Right forelimb (tissue), 1 donor: Measurements from ENCODE around the gene BEND6.
"Not testable (repeated sequence)": the region's sequence is repeated elsewhere in the genome, so short reads cannot be mapped to it uniquely, and the experiment has no call there.

ENCODE experiments used
- DNase-seq: peaks from one replicate; pipeline ENCODE4 v3.0.0-alpha.2; 2018

Gene BEND6

DNA sequence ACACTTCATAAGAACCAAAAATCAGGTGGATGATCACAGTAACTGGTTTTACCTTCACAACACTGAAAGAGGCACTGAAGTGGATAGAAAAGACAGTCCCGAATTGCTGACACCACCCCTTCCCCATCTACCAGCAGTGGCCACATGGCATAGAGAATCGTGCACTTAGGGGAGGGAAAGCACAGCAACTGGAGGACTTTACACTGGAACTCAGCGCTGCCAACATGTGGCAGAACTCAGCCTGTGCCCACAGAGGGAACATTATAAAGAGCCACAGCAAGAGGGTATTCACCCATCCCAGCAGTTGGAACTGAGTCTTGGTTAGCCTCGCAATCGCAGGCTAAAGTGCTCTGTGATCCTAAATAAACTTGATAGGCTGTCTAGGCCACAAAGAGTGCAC is 85.1 kb downstream of the BEND6 start:
- no peak for DNase-seq

DNA sequence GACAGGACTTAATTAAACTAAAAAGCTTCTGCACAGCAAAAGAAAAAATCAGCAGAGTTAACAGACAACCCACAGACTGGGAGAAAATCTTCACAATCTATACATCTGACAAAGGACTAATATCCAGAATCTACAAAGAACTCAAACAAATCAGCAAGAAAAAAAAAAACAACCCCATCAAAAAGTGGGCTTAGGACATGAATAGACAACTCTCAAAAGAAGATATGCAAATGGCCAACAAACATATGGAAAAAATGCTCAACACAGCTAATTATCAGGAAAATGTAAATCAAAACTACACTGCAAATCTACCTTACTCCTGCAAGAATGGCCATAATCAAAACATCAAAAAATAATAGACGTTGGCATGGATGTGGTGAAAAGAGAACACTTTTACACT is 89.2 kb downstream of the BEND6 start:
- not testable (repeated sequence) for DNase-seq

DNA sequence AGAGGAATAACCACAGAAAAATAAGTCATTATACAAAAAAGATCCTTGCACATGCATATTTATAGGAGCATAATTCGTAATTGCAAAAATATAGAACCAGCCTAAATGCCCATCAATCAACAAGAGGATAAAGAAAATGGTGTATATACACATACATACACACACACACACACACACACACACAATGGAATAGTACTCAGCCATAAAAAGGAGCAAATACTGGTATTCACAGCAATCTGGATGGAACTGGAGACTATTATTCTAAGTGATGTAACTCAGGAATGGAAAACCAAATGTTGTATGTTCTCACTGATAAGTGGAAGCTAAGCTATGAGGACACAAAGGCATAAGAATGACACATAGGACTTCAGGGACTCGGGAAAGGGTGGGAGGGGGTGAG is 89.7 kb downstream of the BEND6 start:
- no peak for DNase-seq

DNA sequence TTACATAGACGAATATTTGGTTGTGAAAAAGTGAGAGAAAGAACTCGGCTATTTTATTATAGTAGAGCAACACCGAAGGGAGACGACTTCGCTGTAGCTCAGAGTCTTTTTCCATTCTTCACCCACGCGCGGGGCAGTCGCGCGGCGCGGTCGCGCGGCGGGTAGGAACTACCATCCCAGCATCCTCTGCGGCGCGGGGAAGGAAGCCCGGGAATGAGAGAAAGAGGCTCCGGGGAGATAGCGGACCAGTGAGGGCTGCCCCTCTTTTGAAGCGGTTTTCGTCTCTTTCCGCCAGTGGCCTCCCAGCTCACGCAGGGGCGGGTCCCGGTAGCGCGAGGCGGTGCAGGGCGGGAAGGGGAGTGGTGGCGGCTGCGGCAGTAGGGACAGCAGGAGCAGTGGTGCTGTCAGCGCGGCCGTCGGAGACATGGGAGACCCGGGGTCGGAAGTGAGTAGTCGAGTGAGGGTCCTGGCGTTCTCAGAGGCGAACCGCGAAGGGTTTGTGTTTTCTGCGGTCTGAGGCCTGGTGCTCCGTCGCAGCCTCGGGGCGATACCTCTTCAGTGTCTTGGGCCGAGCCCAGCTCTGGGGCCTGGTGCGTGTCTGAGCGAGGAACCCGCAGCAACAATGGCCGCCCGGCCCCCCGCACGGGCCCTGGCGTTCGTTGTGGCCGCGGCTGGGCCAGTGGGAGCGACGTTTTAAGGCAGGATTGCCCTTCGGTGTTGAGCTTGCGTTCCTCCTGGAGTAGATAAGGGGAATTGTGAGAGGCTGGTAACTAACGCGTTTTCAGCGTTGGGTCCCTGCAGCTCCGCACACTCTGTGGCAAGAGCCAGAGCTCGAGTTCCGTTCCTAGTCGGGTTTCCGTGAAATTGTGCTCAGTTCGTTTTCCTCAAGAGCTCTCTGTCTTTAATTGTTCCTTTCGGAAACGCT is 91.7 kb downstream of the BEND6 start, which contains the start of gene KIAA1586:
KIAA1586 (plus strand) TSS at position 362 of the 925 bp plus-strand sequence; CDS start at position 425, 63 bp downstream.
- peak; percentile 93 for DNase-seq

DNA sequence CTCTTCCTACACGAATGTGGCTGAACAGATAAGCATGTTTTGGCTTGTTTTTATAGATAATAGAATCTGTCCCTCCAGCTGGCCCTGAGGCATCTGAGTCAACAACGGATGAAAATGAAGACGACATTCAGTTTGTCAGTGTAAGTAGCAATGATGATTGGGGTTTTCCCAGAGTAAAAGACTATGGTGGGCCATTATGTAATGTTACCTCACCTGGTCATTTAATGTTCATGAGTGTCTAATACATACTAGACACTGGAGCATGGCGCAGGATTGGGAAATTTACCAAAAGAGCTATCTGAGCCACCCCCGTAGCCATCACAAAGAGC is 92.3 kb downstream of the BEND6 start:
- not testable (repeated sequence) for DNase-seq

DNA sequence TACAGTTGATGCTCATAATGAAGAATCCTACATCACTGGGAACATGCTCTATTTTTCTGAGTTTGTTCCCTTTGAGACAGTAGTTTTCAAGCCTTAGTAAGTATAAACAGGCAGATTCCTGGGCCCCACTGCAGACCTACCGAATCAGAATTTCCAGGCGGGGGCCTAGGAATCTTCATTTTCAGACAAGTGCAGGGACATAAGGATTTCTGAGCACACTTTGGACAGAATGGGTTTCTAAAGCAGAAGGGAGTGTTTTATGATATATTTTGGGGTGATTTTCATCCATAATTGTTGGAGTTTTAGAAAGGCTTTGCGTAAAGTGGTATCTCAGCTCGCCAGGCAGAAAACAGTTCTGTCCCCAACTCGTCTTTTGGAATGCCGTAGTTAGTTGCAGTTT is 93.0 kb downstream of the BEND6 start:
- not testable (repeated sequence) for DNase-seq

DNA sequence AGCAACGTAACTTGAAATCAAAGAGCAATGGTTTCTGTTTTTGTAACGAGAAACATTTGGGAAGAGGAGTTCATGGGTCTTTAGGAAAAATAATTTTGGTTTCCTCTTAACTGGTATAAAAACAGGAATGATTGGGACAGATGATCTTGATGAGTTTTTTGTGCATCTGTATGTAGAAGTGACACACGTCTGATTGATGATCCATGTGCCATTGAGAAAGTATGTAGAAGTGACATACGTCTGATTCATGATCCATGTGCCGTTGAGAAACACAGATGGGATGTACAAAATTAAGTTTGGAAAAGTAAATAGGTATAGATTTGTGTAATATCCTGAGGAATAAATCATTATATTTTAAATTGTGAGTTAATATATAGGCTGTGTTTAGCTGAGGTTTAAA is 93.7 kb downstream of the BEND6 start:
- DNase-seq: no peak

DNA sequence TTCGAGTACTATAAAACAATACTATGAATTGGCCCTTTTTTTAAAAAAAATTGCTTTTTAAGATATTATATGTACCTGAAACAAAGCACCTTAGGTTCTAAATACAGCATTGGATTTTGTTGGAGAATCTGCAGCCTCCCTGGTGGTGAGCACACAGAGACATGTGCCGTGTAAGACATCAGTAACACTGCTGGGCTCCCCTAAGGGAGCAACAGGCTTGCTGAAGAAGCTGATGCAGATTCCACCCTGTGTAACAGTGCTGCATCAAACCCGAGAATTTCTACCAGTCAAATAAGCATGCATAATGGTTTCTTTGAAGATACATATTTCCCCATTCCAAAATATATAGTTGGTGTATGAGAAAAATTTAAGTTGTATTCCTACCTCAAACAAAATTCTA is 108.9 kb downstream of the BEND6 start:
- no peak for DNase-seq

DNA sequence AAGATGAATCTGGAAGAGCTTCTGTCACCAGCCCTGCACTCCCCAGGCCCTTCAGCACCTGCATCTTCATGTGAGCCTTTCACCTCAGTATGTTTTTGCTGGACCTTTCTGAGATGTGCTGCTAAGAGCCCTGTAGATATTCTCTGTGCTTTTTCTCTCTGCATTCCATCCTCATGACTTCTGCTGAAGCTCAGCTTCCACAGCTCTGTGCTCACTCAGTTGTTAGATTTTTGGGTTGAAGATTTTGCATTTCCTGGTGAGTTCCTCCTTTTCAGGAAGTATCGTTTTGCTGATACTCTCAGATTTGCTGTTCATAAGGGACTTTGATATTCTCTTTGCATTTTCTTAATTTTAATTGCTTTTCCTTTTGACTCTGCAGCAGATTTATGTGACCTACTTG is 109.9 kb downstream of the BEND6 start:
- no peak for DNase-seq

DNA sequence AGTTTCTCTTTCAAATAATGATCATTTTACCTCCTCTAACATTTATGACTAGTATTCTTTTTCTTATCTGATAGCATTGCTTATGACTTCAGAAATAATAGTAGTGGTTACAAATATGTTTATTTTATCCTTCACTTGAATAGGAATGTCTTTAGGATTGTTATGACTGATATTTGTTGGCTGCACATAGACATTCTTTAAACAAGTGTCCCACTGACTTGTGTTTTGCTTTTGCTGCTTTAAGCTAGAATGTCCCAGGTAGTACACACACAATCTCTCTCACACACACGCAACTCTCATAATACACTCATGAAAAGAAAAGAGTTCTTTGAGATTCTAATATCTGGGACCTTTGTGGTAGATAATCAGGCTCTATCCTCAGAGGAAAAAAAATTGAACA is 113.2 kb downstream of the BEND6 start:
- no peak for DNase-seq

DNA sequence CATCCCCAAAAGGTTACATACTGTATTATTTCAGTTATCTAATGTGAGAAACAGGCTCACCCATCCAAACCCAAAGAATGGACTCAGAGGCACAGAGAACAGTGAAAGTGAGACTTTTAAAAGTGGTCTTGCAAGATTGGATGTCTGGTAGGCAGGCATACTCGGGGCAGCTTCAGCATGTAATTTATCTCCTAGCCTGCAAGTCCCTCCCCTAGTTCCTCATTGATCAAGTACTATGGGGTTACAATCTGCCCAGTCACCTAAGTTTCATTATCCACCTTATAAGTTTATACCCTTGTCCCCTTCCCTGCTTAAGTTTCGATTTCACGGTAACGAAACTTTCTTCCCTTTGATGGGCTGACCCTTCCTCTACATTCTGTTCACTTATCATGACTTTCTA is 114.3 kb downstream of the BEND6 start:
- no peak for DNase-seq

DNA sequence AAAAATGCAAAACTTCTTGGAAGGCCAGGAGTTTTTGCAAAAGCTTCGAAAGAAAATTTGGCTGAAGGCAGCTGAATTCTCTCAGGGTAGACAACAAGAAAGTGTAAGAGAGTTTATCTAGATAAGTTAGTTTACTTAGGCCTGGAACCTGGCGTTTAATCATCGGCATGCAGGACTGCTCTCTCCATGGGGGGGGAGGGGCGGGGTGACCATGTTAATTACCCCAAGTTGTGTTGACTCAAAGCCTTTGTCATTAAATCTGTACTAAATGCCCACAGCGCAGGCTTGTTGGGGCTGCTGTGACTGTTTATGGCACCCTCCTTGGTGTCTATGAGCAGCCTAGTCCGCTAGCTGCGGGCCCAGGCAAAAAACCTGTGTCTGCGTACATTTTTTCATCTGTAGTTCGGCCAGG is 115.0 kb downstream of the BEND6 start:
- no peak for DNase-seq

DNA sequence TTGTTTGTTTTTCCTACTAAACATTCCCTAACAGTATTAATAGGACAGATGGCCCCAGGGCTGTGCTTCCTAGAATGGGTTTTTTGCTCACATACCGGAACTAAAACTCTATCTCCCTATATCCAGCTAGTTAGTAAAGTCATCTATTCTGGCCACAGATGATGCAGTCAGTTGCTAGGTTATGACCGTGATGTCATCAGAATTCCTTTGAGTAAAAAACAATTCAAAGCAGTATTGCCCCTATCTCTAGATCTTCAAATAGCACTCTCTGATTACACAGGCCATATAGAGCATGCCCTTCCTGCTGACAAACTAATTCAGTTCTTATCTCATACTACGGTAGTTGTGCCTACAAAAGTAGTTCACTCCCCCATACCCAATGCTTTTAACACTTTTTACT is 117.2 kb downstream of the BEND6 start:
- no peak for DNase-seq

DNA sequence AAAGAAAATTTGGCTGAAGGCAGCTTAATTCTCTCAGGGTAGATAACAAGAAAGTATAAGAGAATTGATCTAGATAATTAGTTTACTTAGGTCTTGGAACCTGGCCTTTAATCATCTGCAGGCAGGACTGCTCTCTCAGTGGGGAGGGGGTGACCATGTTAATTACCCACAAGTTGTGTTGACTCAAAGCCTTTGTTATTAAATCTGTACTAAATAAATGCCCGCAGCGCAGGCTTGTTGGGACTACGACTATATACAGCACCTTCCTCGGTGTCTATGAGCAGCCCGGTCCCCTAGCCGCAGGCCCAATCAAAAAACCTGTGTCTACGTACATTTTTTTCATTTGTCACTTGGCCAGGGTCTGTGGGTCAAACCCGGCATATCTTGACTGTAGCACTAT is 119.5 kb downstream of the BEND6 start:
- DNase-seq: no peak

DNA sequence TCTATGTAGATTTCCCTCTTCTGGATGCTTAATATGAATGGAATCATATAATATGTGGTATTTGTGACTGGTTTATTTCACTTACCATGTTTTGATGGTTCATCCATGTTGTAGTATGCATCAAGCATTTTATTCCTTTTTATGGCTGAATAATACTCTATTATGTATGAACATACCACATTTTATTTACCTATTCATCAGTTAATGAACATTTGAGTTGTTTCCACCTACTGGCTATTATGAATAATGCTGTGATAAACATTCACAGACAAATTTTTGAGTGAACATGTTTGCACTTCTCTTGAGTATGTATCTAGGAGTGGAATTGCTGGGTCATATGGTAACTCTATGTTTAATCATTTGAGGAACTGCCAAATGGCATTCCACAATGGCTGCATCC is 120.2 kb downstream of the BEND6 start:
- no peak for DNase-seq
